NCI-H2196 (cell line): ENCODE data around the gene HUNK.
A peak's percentile ranks its signal among the peaks of the same experiment; 100 is the strongest.
"Not testable (repeated sequence)": the region's sequence is repeated elsewhere in the genome, so short reads cannot be mapped to it uniquely, and the experiment has no call there.

ENCODE experiments used
- DNase-seq: peaks from one replicate; lab custom pipeline; 2025; ENCODE audit not compliant: unreplicated experiment; lab: John Stamatoyannopoulos, UW

Gene HUNK

GRCh38 chr21:31918250-31918775 is 45.5 kb downstream of the HUNK start:
- no peak for DNase-seq

GRCh38 chr21:31920275-31920674 is 47.5 kb downstream of the HUNK start:
- DNase-seq, result no peak

GRCh38 chr21:31921079-31921478 is 48.3 kb downstream of the HUNK start:
- no peak for DNase-seq

- no peak for DNase-seq
These were observed 50.1 kb downstream of the HUNK start for GRCh38 chr21:31922881-31923280.

GRCh38 chr21:31923756-31924155 is 50.9 kb downstream of the HUNK start:
- DNase-seq, result no peak

GRCh38 chr21:31924548-31924947 is 51.7 kb downstream of the HUNK start:
- no peak for DNase-seq

GRCh38 chr21:31926498-31926897 is 53.7 kb downstream of the HUNK start:
- DNase-seq, result no peak

- no peak for DNase-seq
These were observed 55.0 kb downstream of the HUNK start for GRCh38 chr21:31927689-31928353.

GRCh38 chr21:31928656-31929055 is 55.8 kb downstream of the HUNK start:
- no peak for DNase-seq

- peak; percentile 42 for DNase-seq
These were observed 56.7 kb downstream of the HUNK start for GRCh38 chr21:31929548-31929947.

- no peak for DNase-seq
These were observed 57.2 kb downstream of the HUNK start for GRCh38 chr21:31930001-31930400.

- DNase-seq, result no peak
These were observed 59.0 kb downstream of the HUNK start for GRCh38 chr21:31931644-31932469.

- no peak for DNase-seq
These were observed 59.6 kb downstream of the HUNK start for GRCh38 chr21:31932470-31932764.

- DNase-seq, result no peak
These were observed 64.5 kb downstream of the HUNK start for GRCh38 chr21:31937303-31937702.

- no peak for DNase-seq
These were observed 65.8 kb downstream of the HUNK start for GRCh38 chr21:31938330-31939301.

- no peak for DNase-seq
These were observed 68.9 kb downstream of the HUNK start for GRCh38 chr21:31941694-31942093.

GRCh38 chr21:31943561-31943960 is 70.7 kb downstream of the HUNK start:
- DNase-seq, result no peak

- DNase-seq, result no peak
These were observed 72.3 kb downstream of the HUNK start for GRCh38 chr21:31945141-31945540.

- DNase-seq, result no peak
These were observed 72.7 kb downstream of the HUNK start for GRCh38 chr21:31945546-31945945.

- DNase-seq, result no peak
These were observed 73.4 kb downstream of the HUNK start for GRCh38 chr21:31946231-31946630.

GRCh38 chr21:31946876-31947550 is 74.2 kb downstream of the HUNK start:
- DNase-seq, result not testable (repeated sequence)
